22Rv1 (cell line): ENCODE results near the gene SCARF1.
"Not testable (repeated sequence)": the region's sequence is repeated elsewhere in the genome, so short reads cannot be mapped to it uniquely, and the experiment has no call there.

Experiments
- H3K27ac ChIP-seq: fragments of 450-650 bp; 2 replicates; pipeline ENCODE4 v1.5.1; 2017
- CTCF ChIP-seq: fragments of 450-650 bp; IDR thresholded peaks from 2 replicates; pipeline ENCODE4 v1.5.1; 2017; ENCODE audit warnings: mild to moderate bottlenecking
- ZFX ChIP-seq: fragments of 450-650 bp; IDR thresholded peaks from 2 replicates; pipeline ENCODE4 v1.6.1; 2017; ENCODE audit warnings: antibody characterized with exemption, borderline replicate concordance

Gene SCARF1

GRCh38 chr17:1676401-1676800 is 30.9 kb upstream of the SCARF1 start:
- TF ChIP-seq CTCF (no peak), ZFX (no peak)
- H3K27ac ChIP-seq: no peak overlapping the region

- no peak overlapping the region for H3K27ac ChIP-seq
These were observed 27.7 kb upstream of the SCARF1 start for GRCh38 chr17:1673041-1673785.

GRCh38 chr17:1663934-1664333 is 18.4 kb upstream of the SCARF1 start:
- not testable (repeated sequence) for H3K27ac ChIP-seq

More at GRCh38 chr17:1673041-1673785, 27.7 kb upstream of the SCARF1 start:
- TF ChIP-seq ZFX (no peak), CTCF (no peak)

- TF ChIP-seq ZFX (no peak), CTCF (no peak)
- H3K27ac ChIP-seq: no peak overlapping the region
These were observed 15.5 kb upstream of the SCARF1 start for GRCh38 chr17:1661045-1661444.

GRCh38 chr17:1658100-1658499 is 12.6 kb upstream of the SCARF1 start:
- TF ChIP-seq CTCF: no peak
- TF ChIP-seq ZFX: no peak
- H3K27ac ChIP-seq: no peak overlapping the region

- no peak overlapping the region for H3K27ac ChIP-seq
- TF ChIP-seq ZFX: no peak
- TF ChIP-seq CTCF: no peak
These were observed 8.2 kb upstream of the SCARF1 start for GRCh38 chr17:1653735-1654134.

- H3K27ac ChIP-seq: not testable (repeated sequence)
These were observed 7.3 kb upstream of the SCARF1 start for GRCh38 chr17:1652794-1653193.

GRCh38 chr17:1651559-1651844 is 6.0 kb upstream of the SCARF1 start:
- TF ChIP-seq CTCF: no peak
- peak overlapping the region; percentile 95 for H3K27ac ChIP-seq
